ENCODE measurements around the gene NID2.

GRCh38 chr14:51981218-51981854, 87.5 kb downstream of the NID2 start:
- TF ChIP-seq POLR2A (IDR thresholded peaks at IDR 0.05; ENCODE audit: low read depth, low read length) (no peak), POLR2AphosphoS5 (IDR thresholded peaks at IDR 0.05; ENCODE audit: low read depth, low read length) (no peak), TAF1 (IDR thresholded peaks at IDR 0.05; ENCODE audit: borderline replicate concordance, low read depth, low read length) (no peak)

Data from GM12892 (cell line).